NCI-H526 treated with DMSO at 0.1 percent for 48 hours (cell line): ENCODE measurements around the gene SPTBN5.

ENCODE experiments used
- DNase-seq: peaks from one replicate; lab custom pipeline; 2025; lab: John Stamatoyannopoulos, UW

SPTBN5 gene

GRCh38 chr15:41804916-41805666, 88.8 kb downstream of the SPTBN5 start:
- no peak for DNase-seq

- DNase-seq = no peak
These were observed 89.5 kb downstream of the SPTBN5 start for GRCh38 chr15:41804361-41804760.

GRCh38 chr15:41801850-41802455, 91.9 kb downstream of the SPTBN5 start:
- DNase-seq = no peak

DNA sequence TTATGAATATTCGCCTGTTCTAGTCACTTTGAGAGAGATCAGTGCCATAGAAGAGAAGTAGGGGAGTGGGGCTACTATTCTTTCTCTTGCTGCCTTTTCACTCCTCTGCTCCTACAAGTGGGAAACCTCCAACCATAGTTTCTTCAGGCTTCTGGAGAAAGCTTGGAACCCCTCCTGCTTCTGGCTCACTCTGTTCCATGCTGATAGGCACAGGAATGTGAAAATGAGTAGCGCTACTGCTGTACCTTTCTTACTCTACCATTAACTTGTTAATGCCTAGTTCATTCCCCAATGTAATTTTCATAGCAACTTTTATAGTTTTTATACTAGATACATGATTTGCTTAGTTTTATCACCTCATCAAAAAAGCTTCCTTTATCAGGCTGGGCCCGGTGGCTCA, 92.7 kb downstream of the SPTBN5 start:
- DNase-seq = no peak

GRCh38 chr15:41799488-41799805, 94.4 kb downstream of the SPTBN5 start:
- DNase-seq = no peak

GRCh38 chr15:41798607-41799487, 95.0 kb downstream of the SPTBN5 start:
- DNase-seq = no peak
